SK-N-DZ (cell line): ENCODE data around the gene LDAH.

ENCODE experiments used
- DNase-seq: peaks from one replicate; pipeline ENCODE4 v3.0.0-alpha.2; 2015; ENCODE audit warnings: low spot score

Gene LDAH

GRCh38 chr2:20682167-20682920 is 140.6 kb downstream of the LDAH start:
- no peak for DNase-seq

DNA sequence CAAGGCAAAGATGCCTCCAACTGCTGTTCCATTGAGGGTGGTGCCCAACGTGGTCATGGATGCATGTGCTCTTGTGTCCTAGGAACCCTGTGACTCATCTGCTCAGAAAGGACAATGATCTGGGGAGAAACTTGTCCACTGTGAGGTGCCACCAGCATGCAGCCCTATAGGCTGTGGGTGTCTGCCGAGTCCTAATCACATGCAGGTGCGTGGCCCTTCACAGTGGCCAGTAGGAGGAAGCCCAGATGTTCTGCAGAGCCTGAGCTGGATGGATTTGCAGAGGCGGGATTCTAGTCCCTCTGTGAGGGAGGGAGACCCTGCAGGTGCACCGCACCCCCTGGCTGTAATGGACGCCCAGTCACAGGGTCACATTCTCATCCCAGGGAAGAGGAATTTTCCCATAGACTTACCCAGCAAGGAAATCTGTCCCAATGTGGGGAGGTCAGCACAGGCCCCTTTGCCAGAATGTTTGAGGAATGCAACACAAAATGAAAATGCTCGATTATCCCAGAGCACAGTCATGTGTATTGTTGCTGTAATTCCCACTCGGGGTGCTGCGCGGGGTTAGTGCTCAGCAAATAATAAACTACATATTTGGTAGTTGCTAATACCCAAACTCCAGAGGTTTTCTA is 142.0 kb downstream of the LDAH start:
- no peak for DNase-seq

- DNase-seq = no peak
Observed at GRCh38 chr2:20678780-20679179, 144.1 kb downstream of the LDAH start.

GRCh38 chr2:20678086-20678395 is 144.9 kb downstream of the LDAH start:
- no peak for DNase-seq

GRCh38 chr2:20677301-20678085 is 145.4 kb downstream of the LDAH start:
- DNase-seq = no peak

- DNase-seq = no peak
Observed at GRCh38 chr2:20676353-20677215, 146.3 kb downstream of the LDAH start.

DNA sequence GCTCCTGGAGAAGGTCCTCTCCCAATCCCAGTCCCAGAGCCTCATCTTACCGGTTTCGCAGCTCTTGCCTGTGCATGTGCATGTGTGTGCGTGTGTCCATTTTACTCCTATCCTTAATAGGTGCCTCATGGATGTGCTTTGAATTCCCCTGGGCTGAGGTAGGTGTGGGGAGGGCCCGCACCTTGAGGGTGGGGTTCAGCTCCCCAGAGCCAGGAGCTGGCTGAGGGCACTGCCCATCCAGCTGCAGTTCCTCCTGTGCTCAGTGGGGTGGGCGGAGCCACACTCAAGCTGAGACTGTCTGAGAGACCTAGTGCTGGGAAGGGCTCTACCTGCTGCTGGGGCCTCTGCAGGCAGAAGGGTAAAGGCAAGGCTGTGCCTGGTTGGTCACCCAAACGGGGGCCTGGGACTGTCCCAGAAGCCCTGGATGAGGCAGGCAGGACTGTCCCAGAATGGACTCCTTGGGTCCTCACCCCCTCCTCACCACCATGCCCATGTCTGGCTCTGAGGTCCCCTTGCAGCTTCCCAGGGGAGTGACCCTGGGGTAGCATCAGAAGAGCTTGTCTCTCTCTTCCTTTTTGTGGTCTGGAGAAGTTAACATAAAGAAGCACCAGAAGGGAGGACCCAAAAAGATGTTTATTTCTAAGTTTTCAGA is 147.1 kb downstream of the LDAH start:
- no peak for DNase-seq

DNA sequence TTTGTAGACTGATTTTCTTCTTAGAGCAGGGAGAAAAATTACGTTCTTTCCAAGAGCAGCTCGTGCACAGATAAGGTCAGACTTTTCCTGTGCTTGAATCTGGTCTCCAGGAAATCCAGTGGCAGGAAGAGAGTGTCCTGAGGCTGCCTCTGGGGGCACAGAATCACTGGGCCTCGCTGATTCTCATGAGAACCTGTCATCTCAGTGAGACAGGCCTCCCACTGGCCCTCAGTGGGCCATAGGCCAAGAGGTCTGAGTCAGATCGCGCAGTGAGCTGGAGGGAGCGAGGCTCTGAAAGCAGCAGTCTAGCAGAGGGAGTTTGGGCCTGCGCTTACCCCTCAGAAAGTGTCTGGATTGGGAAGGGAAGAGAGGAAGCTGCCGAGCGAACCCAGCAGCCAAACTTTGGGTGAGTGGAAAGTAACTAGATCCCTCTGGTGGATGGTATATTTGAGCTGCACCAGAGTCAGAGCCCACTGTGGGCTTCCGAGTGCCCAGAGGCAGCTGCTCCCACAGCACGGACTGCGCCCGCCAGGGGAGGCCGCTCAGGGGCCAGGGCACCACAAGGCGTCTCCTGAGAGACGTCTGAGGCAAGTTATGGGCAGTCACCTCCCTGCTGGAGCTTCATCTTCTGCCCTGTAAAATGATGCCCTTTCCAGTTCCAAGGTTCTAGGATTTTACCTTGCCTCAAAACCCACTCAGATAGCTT is 147.8 kb downstream of the LDAH start:
- no peak for DNase-seq

DNA sequence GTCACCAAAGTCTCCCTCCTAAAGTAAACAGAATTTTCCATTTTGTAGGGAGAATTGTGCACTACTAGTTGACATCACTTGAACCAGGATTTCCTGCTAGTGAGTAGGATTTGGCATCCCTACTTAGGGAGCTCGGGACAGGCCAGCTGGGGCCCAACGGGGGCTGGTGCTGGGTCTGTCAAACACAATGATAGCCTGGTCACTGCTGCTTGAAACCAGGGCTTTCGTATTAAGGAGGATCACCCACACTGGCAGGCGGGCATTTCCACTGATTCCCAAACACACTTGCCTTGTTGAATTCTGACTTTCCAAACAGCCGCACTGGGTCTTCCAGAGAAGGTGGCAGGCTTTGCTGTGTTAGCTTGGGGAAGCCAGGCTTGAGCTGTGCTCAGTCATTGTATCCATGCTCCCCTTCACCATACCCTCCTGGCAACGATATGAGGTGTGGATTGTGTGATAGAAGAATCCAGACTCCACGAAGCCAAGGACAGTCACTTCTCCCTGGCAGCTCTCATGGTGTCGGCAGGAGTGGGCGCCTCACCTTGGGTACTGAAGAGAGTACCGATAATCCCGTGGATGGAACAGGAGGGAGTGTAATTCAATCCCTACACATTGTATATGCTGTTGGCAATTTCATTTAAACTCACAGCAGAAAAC is 148.5 kb downstream of the LDAH start:
- no peak for DNase-seq

GRCh38 chr2:20673686-20674308 is 149.1 kb downstream of the LDAH start:
- DNase-seq = no peak

- DNase-seq = no peak
Observed at GRCh38 chr2:20672201-20672951, 150.5 kb downstream of the LDAH start.

- no peak for DNase-seq
Observed at GRCh38 chr2:20671736-20672080, 151.2 kb downstream of the LDAH start.

DNA sequence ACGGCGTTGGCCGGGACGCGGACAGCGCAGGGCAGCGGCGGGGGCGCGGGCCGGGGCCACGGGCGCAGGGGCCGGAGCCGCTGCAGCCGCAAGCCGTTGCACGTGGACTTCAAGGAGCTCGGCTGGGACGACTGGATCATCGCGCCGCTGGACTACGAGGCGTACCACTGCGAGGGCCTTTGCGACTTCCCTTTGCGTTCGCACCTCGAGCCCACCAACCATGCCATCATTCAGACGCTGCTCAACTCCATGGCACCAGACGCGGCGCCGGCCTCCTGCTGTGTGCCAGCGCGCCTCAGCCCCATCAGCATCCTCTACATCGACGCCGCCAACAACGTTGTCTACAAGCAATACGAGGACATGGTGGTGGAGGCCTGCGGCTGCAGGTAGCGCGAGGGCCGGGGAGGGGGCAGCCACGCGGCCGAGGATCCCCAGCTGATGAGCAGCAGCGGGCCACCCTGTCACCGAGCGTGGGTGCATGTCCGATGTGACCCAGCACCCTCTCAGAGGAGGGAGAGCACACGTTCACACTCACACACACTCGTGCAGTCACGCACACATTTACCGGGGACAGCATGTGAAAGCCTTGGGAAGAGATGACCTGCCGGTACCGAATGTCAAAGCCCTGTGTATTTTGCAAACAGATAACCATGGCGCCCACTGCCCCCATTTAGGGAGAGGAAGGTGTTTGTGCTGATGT is 151.7 kb downstream of the LDAH start:
- DNase-seq = no peak

DNA sequence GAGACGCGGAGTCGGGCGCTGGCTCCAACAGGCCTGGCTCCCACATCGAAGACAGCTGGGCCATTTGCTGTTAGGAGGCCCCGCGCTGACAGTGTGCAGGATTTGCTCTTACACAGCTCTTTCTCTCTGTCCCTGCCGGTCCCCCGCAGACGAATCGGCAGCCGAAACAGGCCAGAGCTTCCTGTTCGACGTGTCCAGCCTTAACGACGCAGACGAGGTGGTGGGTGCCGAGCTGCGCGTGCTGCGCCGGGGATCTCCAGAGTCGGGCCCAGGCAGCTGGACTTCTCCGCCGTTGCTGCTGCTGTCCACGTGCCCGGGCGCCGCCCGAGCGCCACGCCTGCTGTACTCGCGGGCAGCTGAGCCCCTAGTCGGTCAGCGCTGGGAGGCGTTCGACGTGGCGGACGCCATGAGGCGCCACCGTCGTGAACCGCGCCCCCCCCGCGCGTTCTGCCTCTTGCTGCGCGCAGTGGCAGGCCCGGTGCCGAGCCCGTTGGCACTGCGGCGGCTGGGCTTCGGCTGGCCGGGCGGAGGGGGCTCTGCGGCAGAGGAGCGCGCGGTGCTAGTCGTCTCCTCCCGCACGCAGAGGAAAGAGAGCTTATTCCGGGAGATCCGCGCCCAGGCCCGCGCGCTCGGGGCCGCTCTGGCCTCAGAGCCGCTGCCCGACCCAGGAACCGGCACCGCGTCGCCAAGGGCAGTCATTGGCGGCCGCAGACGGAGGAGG is 152.4 kb downstream of the LDAH start:
- DNase-seq = no peak

GRCh38 chr2:20669562-20670314 is 153.2 kb downstream of the LDAH start:
- DNase-seq = no peak

- DNase-seq = no peak
Observed at GRCh38 chr2:20668871-20669475, 153.9 kb downstream of the LDAH start.

- DNase-seq = no peak
Observed at GRCh38 chr2:20668451-20668850, 154.4 kb downstream of the LDAH start.
